Heart left ventricle (tissue), 16 donors: ENCODE measurements around the gene UST. TPM values are rescaled to one million over a fixed set of nuclear protein-coding genes. Genes with fewer than 3 reads are reported as not detected.
"Not testable (repeated sequence)": the region's sequence is repeated elsewhere in the genome, so short reads cannot be mapped to it uniquely, and the experiment has no call there.

ENCODE experiments used
- ATAC-seq, 4 donors: fragments of 200-7000 bp; cut with Tn5 transposase; one replicate each; pipeline ENCODE4 v1.9.1; 2020 to 2022; ENCODE audit warnings: moderate library complexity in 4 of 4, mild to moderate bottlenecking in 3 of 4, moderate number of reproducible peaks in 1 of 4
- DNase-seq, 5 donors: peaks; one replicate each; pipeline ENCODE4 v3.0.0-alpha.2; 2020
- H3K27ac ChIP-seq, 12 donors: fragments of 200-600 bp; sonication (generic) in 4 of 12; one replicate each; pipeline versions ENCODE4 v1.5.0 to v1.8.0; 2016 to 2022; ENCODE audit warnings: mild to moderate bottlenecking in 2 of 12
- H3K27me3 ChIP-seq, 9 donors: fragments of 200-600 bp; sonication (generic) in 2 of 9; one replicate each; pipeline versions ENCODE4 v1.5.1 to v1.8.0; 2016 to 2022; ENCODE audit warnings: mild to moderate bottlenecking in 3 of 9
- H3K36me3 ChIP-seq, 9 donors: fragments of 200-600 bp; sonication (generic) in 2 of 9; one replicate each; pipeline versions ENCODE4 v1.5.0 to v1.8.0; 2018 to 2022; ENCODE audit warnings: mild to moderate bottlenecking in 2 of 9
- H3K4me1 ChIP-seq, 12 donors: fragments of 200-600 bp; sonication (generic) in 4 of 12; one replicate each; pipeline versions ENCODE4 v1.5.0 to v1.8.0; 2016 to 2022; ENCODE audit warnings: mild to moderate bottlenecking in 3 of 12
- H3K4me3 ChIP-seq, 12 donors: fragments of 200-600 bp; sonication (generic) in 4 of 12; one replicate each; pipeline versions ENCODE4 v1.5.0 to v1.8.0; 2017 to 2022; ENCODE audit warnings: mild to moderate bottlenecking in 9 of 12, moderate library complexity in 4 of 12
- H3K9me3 ChIP-seq, 12 donors: fragments of 200-600 bp; sonication (generic) in 4 of 12; one replicate each; pipeline versions ENCODE4 v1.5.0 to v1.8.0; 2016 to 2022; ENCODE audit warnings: mild to moderate bottlenecking in 1 of 12
- CTCF ChIP-seq, 12 donors: fragments of 200-600 bp; sonication (generic) in 4 of 12; IDR thresholded peaks; one replicate each; pipeline versions ENCODE4 v1.5.0 to v1.8.0; 2018 to 2022; ENCODE audit warnings: antibody characterized with exemption in 12 of 12, mild to moderate bottlenecking in 5 of 12
- POLR2A ChIP-seq, 2 donors: fragments of 450-650 bp; IDR thresholded peaks; one replicate each; pipeline ENCODE4 v1.6.1; 2017; ENCODE audit warnings: antibody characterized with exemption in 2 of 2, mild to moderate bottlenecking in 2 of 2, moderate library complexity in 2 of 2
- WGBS, 4 donors: extraction: QIAGEN DNeasy Blood & Tissue Kit in 2 of 4; methylation state at CpG; one replicate each; pipeline versions ENCODE4 v1.1.5 to v1.1.7; 2013 to 2018; 5-methylcytosine and 5-hydroxymethylcytosine counted together
- intact Hi-C, 10 donors: fragments of 100-400 bp; cut with DNase I; formaldehyde crosslinking; loops; one replicate each; pipeline versions ENCODE4 v1.11.1 to v1.14.2; 2022
- polyA plus RNA-seq, 2 donors: library from polyadenylated mRNA; stranded (reverse); fragments of 200-250 nt; gene quantifications; one replicate each; pipeline ENCODE4 v1.2.3, GENCODE V29; 2013
- total RNA-seq, 9 donors: library from RNA; depleted of rRNA in 2 of 9; stranded (reverse); fragments of >200 nt in 2 of 9; fragmentation: NEBNext Ultra II Directional in 3 of 9; extraction: Animal tissue kit (Norgen Biotek cat#: 25700) in 3 of 9; gene quantifications; one replicate each; pipeline versions ENCODE4 v1.1.0 to v1.2.4, GENCODE V29; 2016 to 2023
- donor health status: ischemic (EF 13 %, LVEDD 7.1; RV severe dilation, severe dysfunction).
- donor health status: healthy with polysubstance abuse.
- donor health status: DM: no; HTN: yes; CAD: no.
- donor health status: DM: no; HTN: no; CAD: no.
- donor health status: ischemic (EF 25% LVEDD 6.9; RV normal size, moderate dysfunction).
- donor health status: ischemic (EF 25% LVEDD 5.7; RV mildly dilated, moderate dysfunction).
- donor health status: healthy.
- donor health status: DM: yes; HTN: yes; CAD: no.
- donor health status: ischemic (EF 35%, LVEDD 5.7; RV mildly dilated, moderate dysfunction).
- donor health status: nonischemic (EF 11% LVEDD 7.7; RV severe dilation, severe dysfunction).
- donor health status: DM: yes; HTN: yes; CAD: no.
- donor health status: PGD.
- donor health status: ischemic (EF 29% LVEDD 5.4; RV normal size, mild dysfunction).
- donor health status: nonischemic (EF 23%, LVEDD 6.1; RV moderate dilation, normal function).

UST gene
- total and polyA plus RNA-seq, 11 donors = 1.1 to 5.8 (median 2.7) TPM

GRCh38 chr6:148912252-148912651 is 165.4 kb downstream of the UST start:
- no peaks in the 10 kb centered on the region for H3K4me1 ChIP-seq
- intact Hi-C loops = no loop called here
- H3K4me3 ChIP-seq = no peak overlapping the region
- no peak overlapping the region for H3K27ac ChIP-seq
- WGBS, 4 donors = 73 to 80% (median 76%) methylated on average over 5 of the region's 5 CpGs
- H3K27me3 ChIP-seq = no peaks in the 10 kb centered on the region
- DNase-seq (no peak), ATAC-seq (no peak)
- no peak for TF ChIP-seq POLR2A (IDR thresholded peaks at IDR 0.05)
- TF ChIP-seq CTCF (IDR thresholded peaks at IDR 0.05) = no peak
- no peaks in the 10 kb centered on the region for H3K36me3 ChIP-seq
- H3K9me3 ChIP-seq = peaks cover 0 to 10% (median 0%) of the 10 kb centered on the region in 12 donors

GRCh38 chr6:148915810-148916209 is 169.0 kb downstream of the UST start:
- H3K4me3 ChIP-seq = no peak overlapping the region
- no peaks in the 10 kb centered on the region for H3K4me1 ChIP-seq
- WGBS, 4 donors = 31 to 62% (median 50%) methylated on average over 1 of the region's 1 CpG
- H3K27me3 ChIP-seq = no peaks in the 10 kb centered on the region
- no peak overlapping the region for H3K27ac ChIP-seq
- intact Hi-C loops = no loop called here
- TF ChIP-seq CTCF (IDR thresholded peaks at IDR 0.05) (no peak), POLR2A (IDR thresholded peaks at IDR 0.05) (no peak)
- ATAC-seq (no peak), DNase-seq (no peak)
- no peaks in the 10 kb centered on the region for H3K36me3 ChIP-seq
- peaks cover 0 to 16% (median 0%) of the 10 kb centered on the region in 12 donors for H3K9me3 ChIP-seq

GRCh38 chr6:148916485-148916884 is 169.7 kb downstream of the UST start:
- H3K36me3 ChIP-seq, intact Hi-C loops, ATAC-seq, H3K4me3 ChIP-seq, H3K27me3 ChIP-seq, H3K4me1 ChIP-seq, H3K27ac ChIP-seq, DNase-seq: not testable (repeated sequence)
- H3K9me3 ChIP-seq = peaks cover 0 to 16% (median 0%) of the 10 kb centered on the region in 12 donors
- WGBS, 4 donors = 90 to 97% (median 95%) methylated on average over 10 of the region's 10 CpGs

GRCh38 chr6:148924226-148925012 is 177.6 kb downstream of the UST start:
- H3K9me3 ChIP-seq = no peaks in the 10 kb centered on the region
- no peaks in the 10 kb centered on the region for H3K36me3 ChIP-seq
- no peaks in the 10 kb centered on the region for H3K27me3 ChIP-seq
- H3K4me3 ChIP-seq = no peak overlapping the region
- ATAC-seq (no peak), DNase-seq (no peak)
- H3K4me1 ChIP-seq = no peaks in the 10 kb centered on the region
- H3K27ac ChIP-seq = no peak overlapping the region
- no peak for TF ChIP-seq CTCF (IDR thresholded peaks at IDR 0.05)
- 72 to 81% (median 76%) methylated on average over 8 of the region's 8 CpGs for WGBS, 4 donors
- intact Hi-C loops = loop anchor here in 1 of 10 donors (5.0 kb wide), 1 partner anchor 52 kb away; no protein-coding TSS in a partner anchor
